HG03103 (cell line): ENCODE data around the gene ARID1B.

Experiments
- ATAC-seq: cut with Tn5 transposase; IDR thresholded peaks from one replicate; pipeline ENCODE4 v1.9.1; 2021; ENCODE audit warnings: low read depth; ENCODE audit not compliant: unreplicated experiment

The ARID1B gene

DNA sequence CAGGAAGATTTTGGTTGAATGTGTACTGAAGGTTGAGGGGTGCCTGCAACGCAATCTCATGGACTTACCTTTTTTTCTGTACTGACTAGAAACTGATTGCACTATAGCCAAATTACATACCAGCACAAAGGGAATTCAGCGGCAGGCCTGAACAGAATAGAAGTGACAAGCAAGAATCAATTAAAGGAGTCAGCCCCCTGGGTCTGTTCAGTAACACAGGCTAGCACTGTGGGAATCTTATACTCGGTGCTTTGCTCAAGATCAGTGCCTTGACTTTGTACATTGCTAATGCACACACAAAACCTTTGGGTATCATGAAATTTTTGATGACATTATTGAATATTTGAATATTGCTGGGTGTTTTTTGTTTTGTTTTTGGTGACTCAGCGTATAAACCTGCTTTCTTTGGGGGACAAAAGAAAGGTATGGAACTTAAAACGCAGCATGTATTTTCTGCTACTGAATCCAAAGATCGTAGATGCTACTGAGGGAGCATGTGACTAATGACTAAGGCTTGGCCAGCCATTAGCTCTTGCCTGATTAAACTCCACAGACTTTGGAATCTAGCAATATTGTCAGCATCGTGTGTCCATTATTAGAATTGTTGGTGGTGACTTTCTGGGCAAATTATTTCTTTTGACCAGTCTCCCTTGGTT is 236.6 kb downstream of the ARID1B start:
- no peak for ATAC-seq

GRCh38 chr6:157014871-157015270 is 237.7 kb downstream of the ARID1B start:
- ATAC-seq = no peak

DNA sequence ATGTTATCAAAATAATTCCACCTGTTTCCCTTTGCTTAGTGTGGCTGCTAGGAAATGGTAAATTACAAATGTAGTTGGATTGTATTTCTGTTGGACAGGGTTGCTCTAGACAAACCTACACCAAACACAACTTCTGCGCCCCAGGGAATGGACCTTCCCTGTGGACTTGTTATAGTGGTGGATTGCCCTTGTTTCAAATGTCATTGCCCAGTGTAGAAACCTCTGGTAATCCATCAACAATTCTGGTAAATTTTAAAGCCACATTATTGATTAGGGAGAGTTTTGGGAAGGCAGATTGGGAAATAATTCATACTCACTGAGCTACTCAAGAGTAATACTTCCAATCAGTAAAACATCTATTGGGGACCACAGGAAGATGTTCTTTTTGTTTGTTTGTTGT is 239.8 kb downstream of the ARID1B start:
- no peak for ATAC-seq

- no peak for ATAC-seq
Measured at GRCh38 chr6:157017861-157018260, 240.7 kb downstream of the ARID1B start.

- no peak for ATAC-seq
Measured at GRCh38 chr6:157019115-157019641, 242.0 kb downstream of the ARID1B start.

DNA sequence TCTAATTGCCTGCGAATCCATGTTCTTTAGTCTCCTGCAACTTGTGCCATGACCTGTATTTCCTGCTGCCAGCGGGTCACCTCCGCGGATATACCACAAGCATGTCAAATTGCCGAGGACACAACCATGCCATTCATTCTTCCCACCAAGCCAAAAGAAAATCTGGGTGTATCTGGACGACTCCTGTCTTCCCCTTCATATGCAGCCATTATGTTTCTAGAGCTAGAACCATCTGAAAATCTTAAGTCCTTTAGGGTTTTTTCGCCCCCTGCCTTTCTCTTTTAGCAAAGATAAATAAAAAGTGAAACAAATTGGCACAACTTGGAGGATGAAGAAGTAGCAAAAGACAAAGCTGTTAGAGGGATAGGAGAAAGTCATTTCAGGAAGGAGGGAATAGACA is 242.6 kb downstream of the ARID1B start:
- no peak for ATAC-seq

GRCh38 chr6:157020398-157020797 is 243.2 kb downstream of the ARID1B start:
- no peak for ATAC-seq

DNA sequence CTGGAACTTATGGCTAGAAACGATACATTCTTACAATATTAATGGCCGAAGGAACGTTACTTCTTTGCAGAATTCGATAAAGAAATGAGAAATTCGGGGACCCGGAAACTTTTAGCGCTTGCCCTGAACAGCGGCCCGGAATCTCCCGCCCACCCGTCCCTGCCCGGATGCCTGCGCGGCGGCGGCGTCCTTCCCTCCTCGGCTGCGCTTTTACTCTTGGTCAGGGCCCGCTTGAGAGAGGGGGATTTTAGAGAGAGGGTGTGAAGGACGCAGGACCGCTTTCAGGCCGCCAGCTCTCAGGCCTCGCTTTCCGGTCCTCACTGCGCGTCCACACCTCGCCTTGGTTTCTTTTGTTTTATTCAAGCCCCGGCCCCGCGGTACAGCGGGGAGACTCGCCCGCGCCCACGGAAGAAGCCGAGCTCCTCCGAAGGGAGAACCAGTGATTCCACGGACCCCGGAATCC is 243.7 kb downstream of the ARID1B start:
- peak; percentile 23 for ATAC-seq

GRCh38 chr6:157021344-157021992 is 244.3 kb downstream of the ARID1B start:
- ATAC-seq = peak; percentile 55

DNA sequence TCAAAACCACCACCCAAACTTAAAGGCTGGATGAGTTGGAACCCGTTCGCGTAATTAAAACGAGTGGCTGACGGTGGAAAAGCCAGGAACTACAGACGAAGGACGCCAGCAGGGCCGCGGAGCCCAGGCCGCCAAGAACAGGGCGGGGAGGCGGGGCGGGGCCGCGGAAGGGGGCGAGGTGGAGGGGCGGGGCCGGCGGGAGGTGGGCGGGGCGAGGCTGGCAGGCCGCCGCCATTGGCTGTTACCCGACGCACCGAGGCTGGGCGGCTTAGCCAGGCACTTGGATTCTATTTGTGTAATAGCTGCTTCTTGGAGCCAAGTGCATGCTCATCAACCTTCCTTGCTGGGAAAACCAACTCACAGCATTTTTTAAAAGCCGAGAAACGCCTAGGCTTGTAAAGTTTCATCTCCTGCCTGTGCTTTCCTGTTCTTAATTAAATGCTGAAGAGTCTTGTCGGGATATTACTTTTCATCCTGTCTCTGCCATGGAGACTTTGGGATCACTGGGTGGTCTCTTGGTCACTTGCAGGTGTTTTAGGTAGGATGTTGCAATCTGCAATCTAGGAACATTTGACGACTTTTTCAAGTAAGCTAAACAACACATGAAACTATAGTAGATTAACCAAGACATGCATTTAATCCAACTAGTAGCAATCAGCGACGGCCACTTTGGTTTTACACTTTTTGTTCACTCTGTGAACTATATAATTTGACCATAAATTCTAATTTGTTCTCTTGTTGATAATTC is 245.0 kb downstream of the ARID1B start:
- peak; percentile 48 for ATAC-seq

DNA sequence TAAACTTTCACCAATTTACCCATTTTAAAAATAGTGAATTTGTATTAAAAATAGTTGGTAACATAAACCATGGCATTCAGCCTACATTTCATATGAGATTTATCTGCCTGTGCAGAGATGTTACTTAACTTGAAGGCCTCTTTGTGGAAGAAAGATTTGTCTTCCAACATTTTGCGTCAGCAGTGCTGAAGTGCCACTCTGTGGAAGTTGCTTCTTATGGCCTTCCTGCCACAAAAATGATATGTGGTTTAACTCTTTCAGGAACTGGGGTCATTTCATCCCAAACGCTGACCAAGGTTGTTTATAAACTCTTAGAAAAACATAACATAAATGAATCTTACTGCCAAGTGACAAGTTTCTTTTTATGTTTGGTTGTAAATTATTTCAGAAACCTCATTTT is 246.8 kb downstream of the ARID1B start:
- ATAC-seq = no peak

DNA sequence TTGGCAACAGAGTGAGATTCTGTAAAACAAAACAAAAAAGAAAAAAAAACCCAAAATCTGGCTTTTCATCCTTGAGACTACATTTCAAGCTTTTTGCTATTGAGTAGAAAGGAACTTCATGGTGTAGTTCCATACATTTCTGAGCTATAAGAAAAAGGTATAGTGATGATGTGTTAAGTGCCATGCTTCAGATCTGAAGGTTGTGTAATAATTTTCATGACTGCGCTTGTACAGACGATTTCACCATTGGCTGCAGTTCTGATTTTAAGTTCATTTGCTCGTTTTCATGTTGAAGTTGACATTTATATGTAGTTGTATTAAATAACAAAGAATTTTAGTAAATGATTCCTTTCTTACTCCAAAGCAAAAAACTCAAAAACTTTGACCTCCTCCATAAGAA is 247.6 kb downstream of the ARID1B start:
- no peak for ATAC-seq

- no peak for ATAC-seq
Measured at GRCh38 chr6:157025437-157025836, 248.3 kb downstream of the ARID1B start.

- ATAC-seq = peak; percentile 54
Measured at GRCh38 chr6:157029980-157030690, 253.0 kb downstream of the ARID1B start.

GRCh38 chr6:157030755-157031154 is 253.6 kb downstream of the ARID1B start:
- no peak for ATAC-seq

- no peak for ATAC-seq
Measured at GRCh38 chr6:157032923-157033322, 255.7 kb downstream of the ARID1B start.

DNA sequence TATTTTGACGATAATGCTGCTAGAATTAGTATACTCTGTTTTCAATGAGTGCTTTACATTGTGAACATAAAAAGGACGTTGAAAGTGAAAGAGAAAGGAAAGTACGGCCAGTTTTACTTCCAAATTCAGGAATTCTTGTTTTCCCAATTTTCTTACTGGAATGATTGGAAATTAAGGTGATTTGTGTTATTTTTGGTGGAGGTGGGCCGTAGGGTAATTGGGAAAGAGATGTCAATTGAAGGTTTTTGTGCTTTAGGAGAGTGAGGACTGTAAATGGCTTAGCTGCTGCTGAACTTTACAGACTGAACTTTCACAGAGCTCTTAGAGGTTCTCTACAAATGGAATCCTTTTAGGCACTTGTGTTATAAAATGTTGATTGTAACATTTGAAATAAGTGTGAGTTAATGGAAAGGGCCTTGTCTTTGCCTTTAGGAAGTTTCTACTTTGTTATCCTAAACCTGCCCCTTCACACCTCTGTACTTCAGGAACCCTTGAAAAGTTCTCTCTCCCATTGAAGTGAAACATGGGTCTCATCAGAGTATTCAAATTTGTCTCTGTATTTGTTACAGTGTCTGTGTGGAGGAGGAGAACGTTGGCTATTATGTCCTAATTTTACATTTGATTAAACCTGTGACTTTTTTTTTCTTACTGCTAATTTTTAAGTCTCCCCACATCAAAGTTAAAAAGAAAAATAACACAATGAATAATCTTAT is 256.4 kb downstream of the ARID1B start:
- ATAC-seq = no peak

- no peak for ATAC-seq
Measured at GRCh38 chr6:157034436-157035230, 257.5 kb downstream of the ARID1B start.

GRCh38 chr6:157035546-157035945 is 258.4 kb downstream of the ARID1B start:
- no peak for ATAC-seq
